ENCODE measurements around the gene WIPI1. TPM values are rescaled to one million over a fixed set of nuclear protein-coding genes. Genes with fewer than 3 reads are reported as not detected.

The WIPI1 gene
- total and polyA plus RNA-seq, 2 of the 13 experiments (the other 11 are each of a cell fraction or from before 2014, with no cell fraction given), result 29.4 to 141 TPM

DNA sequence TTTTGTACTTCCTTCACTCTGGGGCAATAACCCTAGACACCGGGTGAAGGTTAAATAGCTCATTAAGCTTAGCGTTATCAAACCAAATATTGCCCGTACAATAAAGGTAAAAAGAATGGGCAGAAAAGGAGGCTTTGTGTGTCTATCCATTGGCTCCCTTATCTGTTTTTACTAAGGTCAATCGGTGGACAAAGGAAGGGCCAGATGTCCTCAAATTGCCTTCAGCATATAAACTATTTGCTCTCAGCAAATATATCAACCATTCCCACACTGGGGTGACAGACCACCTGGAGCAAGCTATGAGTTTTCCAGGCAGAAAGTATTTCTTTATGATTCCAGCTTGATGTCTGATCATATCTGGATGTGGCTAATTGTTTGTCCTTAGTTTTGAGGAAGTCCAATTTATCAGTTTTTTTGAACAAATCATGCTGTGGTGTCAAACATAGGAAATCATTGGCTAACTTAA, 25.3 kb upstream of the WIPI1 start (continued):
- TF ChIP-seq NFIB (CRISPR knock-in tag; IDR thresholded peaks at IDR 0.05; ENCODE audit: borderline replicate concordance) (no peak), PPARG (CRISPR knock-in tag; conservative IDR thresholded peaks at IDR 0.05) (peak; percentile 75), HNRNPLL (IDR thresholded peaks at IDR 0.05; ENCODE audit: low read depth, low read length, poor library complexity, severe bottlenecking) (no peak), PTBP1 (IDR thresholded peaks at IDR 0.05; ENCODE audit: low read depth, low read length, poor library complexity, severe bottlenecking) (no peak), ZSCAN29 (CRISPR knock-in tag; conservative IDR thresholded peaks at IDR 0.05) (no peak), ZNF543 (CRISPR knock-in tag; IDR thresholded peaks at IDR 0.05) (no peak), ZNF816 (CRISPR knock-in tag; IDR thresholded peaks at IDR 0.05; ENCODE audit: borderline replicate concordance) (no peak; the same call in 1 of the 2 replicates), ZNF12 (CRISPR knock-in tag; IDR thresholded peaks at IDR 0.05) (no peak), SSRP1 (CRISPR knock-in tag; IDR thresholded peaks at IDR 0.05) (no peak), ZNF274 (CRISPR knock-in tag; IDR thresholded peaks at IDR 0.05) (no peak), PCBP1 (IDR thresholded peaks at IDR 0.05; ENCODE audit: borderline replicate concordance, low read depth, low read length) (no peak)
- TF ChIP-seq, protein P1, sequence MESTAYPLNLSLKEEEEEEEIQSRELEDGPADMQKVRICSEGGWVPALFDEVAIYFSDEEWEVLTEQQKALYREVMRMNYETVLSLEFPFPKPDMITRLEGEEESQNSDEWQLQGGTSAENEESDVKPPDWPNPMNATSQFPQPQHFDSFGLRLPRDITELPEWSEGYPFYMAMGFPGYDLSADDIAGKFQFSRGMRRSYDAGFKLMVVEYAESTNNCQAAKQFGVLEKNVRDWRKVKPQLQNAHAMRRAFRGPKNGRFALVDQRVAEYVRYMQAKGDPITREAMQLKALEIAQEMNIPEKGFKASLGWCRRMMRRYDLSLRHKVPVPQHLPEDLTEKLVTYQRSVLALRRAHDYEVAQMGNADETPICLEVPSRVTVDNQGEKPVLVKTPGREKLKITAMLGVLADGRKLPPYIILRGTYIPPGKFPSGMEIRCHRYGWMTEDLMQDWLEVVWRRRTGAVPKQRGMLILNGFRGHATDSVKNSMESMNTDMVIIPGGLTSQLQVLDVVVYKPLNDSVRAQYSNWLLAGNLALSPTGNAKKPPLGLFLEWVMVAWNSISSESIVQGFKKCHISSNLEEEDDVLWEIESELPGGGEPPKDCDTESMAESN (CRISPR knock-in tag; conservative IDR thresholded peaks at IDR 0.05), result no peak
- TF ChIP-seq, protein P2, sequence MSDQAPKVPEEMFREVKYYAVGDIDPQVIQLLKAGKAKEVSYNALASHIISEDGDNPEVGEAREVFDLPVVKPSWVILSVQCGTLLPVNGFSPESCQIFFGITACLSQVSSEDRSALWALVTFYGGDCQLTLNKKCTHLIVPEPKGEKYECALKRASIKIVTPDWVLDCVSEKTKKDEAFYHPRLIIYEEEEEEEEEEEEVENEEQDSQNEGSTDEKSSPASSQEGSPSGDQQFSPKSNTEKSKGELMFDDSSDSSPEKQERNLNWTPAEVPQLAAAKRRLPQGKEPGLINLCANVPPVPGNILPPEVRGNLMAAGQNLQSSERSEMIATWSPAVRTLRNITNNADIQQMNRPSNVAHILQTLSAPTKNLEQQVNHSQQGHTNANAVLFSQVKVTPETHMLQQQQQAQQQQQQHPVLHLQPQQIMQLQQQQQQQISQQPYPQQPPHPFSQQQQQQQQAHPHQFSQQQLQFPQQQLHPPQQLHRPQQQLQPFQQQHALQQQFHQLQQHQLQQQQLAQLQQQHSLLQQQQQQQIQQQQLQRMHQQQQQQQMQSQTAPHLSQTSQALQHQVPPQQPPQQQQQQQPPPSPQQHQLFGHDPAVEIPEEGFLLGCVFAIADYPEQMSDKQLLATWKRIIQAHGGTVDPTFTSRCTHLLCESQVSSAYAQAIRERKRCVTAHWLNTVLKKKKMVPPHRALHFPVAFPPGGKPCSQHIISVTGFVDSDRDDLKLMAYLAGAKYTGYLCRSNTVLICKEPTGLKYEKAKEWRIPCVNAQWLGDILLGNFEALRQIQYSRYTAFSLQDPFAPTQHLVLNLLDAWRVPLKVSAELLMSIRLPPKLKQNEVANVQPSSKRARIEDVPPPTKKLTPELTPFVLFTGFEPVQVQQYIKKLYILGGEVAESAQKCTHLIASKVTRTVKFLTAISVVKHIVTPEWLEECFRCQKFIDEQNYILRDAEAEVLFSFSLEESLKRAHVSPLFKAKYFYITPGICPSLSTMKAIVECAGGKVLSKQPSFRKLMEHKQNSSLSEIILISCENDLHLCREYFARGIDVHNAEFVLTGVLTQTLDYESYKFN (CRISPR knock-in tag; conservative IDR thresholded peaks at IDR 0.05), result peak; percentile 84
- TF ChIP-seq, protein P3, sequence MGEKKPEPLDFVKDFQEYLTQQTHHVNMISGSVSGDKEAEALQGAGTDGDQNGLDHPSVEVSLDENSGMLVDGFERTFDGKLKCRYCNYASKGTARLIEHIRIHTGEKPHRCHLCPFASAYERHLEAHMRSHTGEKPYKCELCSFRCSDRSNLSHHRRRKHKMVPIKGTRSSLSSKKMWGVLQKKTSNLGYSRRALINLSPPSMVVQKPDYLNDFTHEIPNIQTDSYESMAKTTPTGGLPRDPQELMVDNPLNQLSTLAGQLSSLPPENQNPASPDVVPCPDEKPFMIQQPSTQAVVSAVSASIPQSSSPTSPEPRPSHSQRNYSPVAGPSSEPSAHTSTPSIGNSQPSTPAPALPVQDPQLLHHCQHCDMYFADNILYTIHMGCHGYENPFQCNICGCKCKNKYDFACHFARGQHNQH (CRISPR knock-in tag; IDR thresholded peaks at IDR 0.05), result no peak
- TF ChIP-seq, protein P4, sequence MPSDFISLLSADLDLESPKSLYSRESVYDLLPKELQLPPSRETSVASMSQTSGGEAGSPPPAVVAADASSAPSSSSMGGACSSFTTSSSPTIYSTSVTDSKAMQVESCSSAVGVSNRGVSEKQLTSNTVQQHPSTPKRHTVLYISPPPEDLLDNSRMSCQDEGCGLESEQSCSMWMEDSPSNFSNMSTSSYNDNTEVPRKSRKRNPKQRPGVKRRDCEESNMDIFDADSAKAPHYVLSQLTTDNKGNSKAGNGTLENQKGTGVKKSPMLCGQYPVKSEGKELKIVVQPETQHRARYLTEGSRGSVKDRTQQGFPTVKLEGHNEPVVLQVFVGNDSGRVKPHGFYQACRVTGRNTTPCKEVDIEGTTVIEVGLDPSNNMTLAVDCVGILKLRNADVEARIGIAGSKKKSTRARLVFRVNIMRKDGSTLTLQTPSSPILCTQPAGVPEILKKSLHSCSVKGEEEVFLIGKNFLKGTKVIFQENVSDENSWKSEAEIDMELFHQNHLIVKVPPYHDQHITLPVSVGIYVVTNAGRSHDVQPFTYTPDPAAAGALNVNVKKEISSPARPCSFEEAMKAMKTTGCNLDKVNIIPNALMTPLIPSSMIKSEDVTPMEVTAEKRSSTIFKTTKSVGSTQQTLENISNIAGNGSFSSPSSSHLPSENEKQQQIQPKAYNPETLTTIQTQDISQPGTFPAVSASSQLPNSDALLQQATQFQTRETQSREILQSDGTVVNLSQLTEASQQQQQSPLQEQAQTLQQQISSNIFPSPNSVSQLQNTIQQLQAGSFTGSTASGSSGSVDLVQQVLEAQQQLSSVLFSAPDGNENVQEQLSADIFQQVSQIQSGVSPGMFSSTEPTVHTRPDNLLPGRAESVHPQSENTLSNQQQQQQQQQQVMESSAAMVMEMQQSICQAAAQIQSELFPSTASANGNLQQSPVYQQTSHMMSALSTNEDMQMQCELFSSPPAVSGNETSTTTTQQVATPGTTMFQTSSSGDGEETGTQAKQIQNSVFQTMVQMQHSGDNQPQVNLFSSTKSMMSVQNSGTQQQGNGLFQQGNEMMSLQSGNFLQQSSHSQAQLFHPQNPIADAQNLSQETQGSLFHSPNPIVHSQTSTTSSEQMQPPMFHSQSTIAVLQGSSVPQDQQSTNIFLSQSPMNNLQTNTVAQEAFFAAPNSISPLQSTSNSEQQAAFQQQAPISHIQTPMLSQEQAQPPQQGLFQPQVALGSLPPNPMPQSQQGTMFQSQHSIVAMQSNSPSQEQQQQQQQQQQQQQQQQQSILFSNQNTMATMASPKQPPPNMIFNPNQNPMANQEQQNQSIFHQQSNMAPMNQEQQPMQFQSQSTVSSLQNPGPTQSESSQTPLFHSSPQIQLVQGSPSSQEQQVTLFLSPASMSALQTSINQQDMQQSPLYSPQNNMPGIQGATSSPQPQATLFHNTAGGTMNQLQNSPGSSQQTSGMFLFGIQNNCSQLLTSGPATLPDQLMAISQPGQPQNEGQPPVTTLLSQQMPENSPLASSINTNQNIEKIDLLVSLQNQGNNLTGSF (CRISPR knock-in tag; IDR thresholded peaks at IDR 0.05), result no peak
- TF ChIP-seq, protein P5, sequence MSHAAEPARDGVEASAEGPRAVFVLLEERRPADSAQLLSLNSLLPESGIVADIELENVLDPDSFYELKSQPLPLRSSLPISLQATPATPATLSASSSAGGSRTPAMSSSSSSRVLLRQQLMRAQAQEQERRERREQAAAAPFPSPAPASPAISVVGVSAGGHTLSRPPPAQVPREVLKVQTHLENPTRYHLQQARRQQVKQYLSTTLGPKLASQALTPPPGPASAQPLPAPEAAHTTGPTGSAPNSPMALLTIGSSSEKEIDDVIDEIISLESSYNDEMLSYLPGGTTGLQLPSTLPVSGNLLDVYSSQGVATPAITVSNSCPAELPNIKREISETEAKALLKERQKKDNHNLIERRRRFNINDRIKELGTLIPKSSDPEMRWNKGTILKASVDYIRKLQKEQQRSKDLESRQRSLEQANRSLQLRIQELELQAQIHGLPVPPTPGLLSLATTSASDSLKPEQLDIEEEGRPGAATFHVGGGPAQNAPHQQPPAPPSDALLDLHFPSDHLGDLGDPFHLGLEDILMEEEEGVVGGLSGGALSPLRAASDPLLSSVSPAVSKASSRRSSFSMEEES (CRISPR knock-in tag; IDR thresholded peaks at IDR 0.05), result peak; percentile 52; the same call in 1 of the 2 replicates

All from HepG2 (cell line).